Effector memory CD8-positive, alpha-beta T cell (primary cell): ENCODE data around the gene B4GALT6.

ENCODE experiments used
- ATAC-seq: fragments of 150-1000 bp; cut with Tn5 transposase; replicated peaks from 2 replicates; pipeline ENCODE4 v1.10.0; 2021; ENCODE audit warnings: mild to moderate bottlenecking, moderate library complexity
- DNase-seq, 3 experiments: peaks; one replicate each; pipeline ENCODE4 v3.0.0; 2021
- H3K27ac Mint-ChIP-seq, 2 donors: one replicate each; pipeline ENCODE4 v1.8.0; 2022; ENCODE audit warnings: mild to moderate bottlenecking in 2 of 2, mixed read lengths in 2 of 2, moderate library complexity in 2 of 2
- H3K27me3 Mint-ChIP-seq, 2 donors: one replicate each; pipeline ENCODE4 v1.8.0; 2022; ENCODE audit warnings: mixed read lengths in 2 of 2
- H3K36me3 Mint-ChIP-seq: one replicate; pipeline ENCODE4 v1.8.0; 2022; ENCODE audit warnings: mild to moderate bottlenecking, moderate library complexity, mixed read lengths; ENCODE audit not compliant: insufficient read depth
- H3K4me1 Mint-ChIP-seq, 2 donors: one replicate each; pipeline ENCODE4 v1.8.0; 2022; ENCODE audit warnings: low read depth in 2 of 2, mixed read lengths in 2 of 2
- H3K4me3 Mint-ChIP-seq, 2 donors: one replicate each; pipeline ENCODE4 v1.8.0; 2022; ENCODE audit warnings: mild to moderate bottlenecking in 2 of 2, mixed read lengths in 2 of 2, moderate library complexity in 2 of 2
- H3K9me3 Mint-ChIP-seq, 2 donors: one replicate each; pipeline ENCODE4 v1.8.0; 2022; ENCODE audit warnings: mixed read lengths in 2 of 2

The B4GALT6 gene

GRCh38 chr18:31603315-31603714 lies 81.1 kb downstream of the B4GALT6 start:
- ATAC-seq, result no peak
- no peak overlapping the region for H3K4me3 Mint-ChIP-seq
- no peak overlapping the region for H3K27ac Mint-ChIP-seq

GRCh38 chr18:31598021-31598805 lies 86.2 kb downstream of the B4GALT6 start:
- Mint-ChIP-seq H3K27me3 (peaks cover 0 to 2% of the 10 kb centered on the region in 2 donors), H3K4me1 (no peaks in the 10 kb centered on the region), H3K27ac (no peak overlapping the region), H3K4me3 (no peak overlapping the region), H3K9me3 (no peaks in the 10 kb centered on the region), H3K36me3 (no peaks in the 10 kb centered on the region)
- ATAC-seq, result no peak
- no peak for DNase-seq

More at GRCh38 chr18:31603315-31603714, 81.1 kb downstream of the B4GALT6 start:
- peaks cover 0 to 9% of the 10 kb centered on the region in 2 donors for H3K27me3 Mint-ChIP-seq
- no peaks in the 10 kb centered on the region for H3K4me1 Mint-ChIP-seq
- no peaks in the 10 kb centered on the region for H3K36me3 Mint-ChIP-seq
- H3K9me3 Mint-ChIP-seq, result no peaks in the 10 kb centered on the region
- DNase-seq, result no peak

- no peak overlapping the region for H3K27ac Mint-ChIP-seq
- H3K4me3 Mint-ChIP-seq, result no peak overlapping the region
- H3K9me3 Mint-ChIP-seq, result no peaks in the 10 kb centered on the region
- no peaks in the 10 kb centered on the region for H3K4me1 Mint-ChIP-seq
- DNase-seq (no peak), ATAC-seq (no peak)
- H3K27me3 Mint-ChIP-seq, result peaks cover 0 to 10% of the 10 kb centered on the region in 2 donors
- H3K36me3 Mint-ChIP-seq, result no peaks in the 10 kb centered on the region
Measured at GRCh38 chr18:31596081-31596872, 88.1 kb downstream of the B4GALT6 start.

GRCh38 chr18:31595121-31595771 lies 89.1 kb downstream of the B4GALT6 start:
- ATAC-seq (no peak), DNase-seq (no peak)
- Mint-ChIP-seq H3K9me3 (no peaks in the 10 kb centered on the region), H3K27me3 (peaks cover 8 to 19% of the 10 kb centered on the region in 2 donors), H3K4me1 (no peaks in the 10 kb centered on the region), H3K27ac (no peak overlapping the region), H3K4me3 (no peak overlapping the region), H3K36me3 (no peaks in the 10 kb centered on the region)

- DNase-seq (no peak), ATAC-seq (no peak)
- H3K4me1 Mint-ChIP-seq, result no peaks in the 10 kb centered on the region
- no peaks in the 10 kb centered on the region for H3K36me3 Mint-ChIP-seq
- H3K27me3 Mint-ChIP-seq, result peaks cover 9 to 19% of the 10 kb centered on the region in 2 donors
- H3K9me3 Mint-ChIP-seq, result peaks cover 0 to 5% of the 10 kb centered on the region in 2 donors
- no peak overlapping the region for H3K27ac Mint-ChIP-seq
- no peak overlapping the region for H3K4me3 Mint-ChIP-seq
Measured at GRCh38 chr18:31592506-31593157, 91.7 kb downstream of the B4GALT6 start.

- no peak for DNase-seq
- ATAC-seq, result no peak
- Mint-ChIP-seq H3K27ac (no peak within 1 kb of the TSS), H3K36me3 (no peaks in the 10 kb centered on the region), H3K4me3 (no peak within 1 kb of the TSS), H3K4me1 (no peaks in the 10 kb centered on the region), H3K27me3 (peaks cover 9 to 19% of the 10 kb centered on the region in 2 donors), H3K9me3 (peaks cover 0 to 5% of the 10 kb centered on the region in 2 donors)
Measured at GRCh38 chr18:31591628-31592027, 92.8 kb downstream of the B4GALT6 start, which contains the start of gene TTR. TSS of gene TTR (plus strand) at chr18:31591877. CDS start at chr18:31591903, 26 bp downstream.

GRCh38 chr18:31591113-31591512 lies 93.3 kb downstream of the B4GALT6 start:
- Mint-ChIP-seq H3K4me3 (no peak overlapping the region), H3K4me1 (no peaks in the 10 kb centered on the region), H3K36me3 (no peaks in the 10 kb centered on the region), H3K27me3 (peaks cover 9 to 19% of the 10 kb centered on the region in 2 donors), H3K9me3 (peaks cover 0 to 5% of the 10 kb centered on the region in 2 donors), H3K27ac (no peak overlapping the region)
- no peak for ATAC-seq
- no peak for DNase-seq

- Mint-ChIP-seq H3K4me3 (no peak overlapping the region), H3K36me3 (no peaks in the 10 kb centered on the region), H3K27ac (no peak overlapping the region), H3K9me3 (peaks cover 0 to 5% of the 10 kb centered on the region in 2 donors), H3K4me1 (no peaks in the 10 kb centered on the region), H3K27me3 (peaks cover 9 to 19% of the 10 kb centered on the region in 2 donors)
- DNase-seq (no peak), ATAC-seq (no peak)
Measured at GRCh38 chr18:31590570-31590969, 93.8 kb downstream of the B4GALT6 start.

- Mint-ChIP-seq H3K27ac (no peak overlapping the region), H3K9me3 (peaks cover 0 to 5% of the 10 kb centered on the region in 2 donors)
- no peak for DNase-seq
Measured at GRCh38 chr18:31587529-31587928, 96.9 kb downstream of the B4GALT6 start.

GRCh38 chr18:31586616-31587015 lies 97.8 kb downstream of the B4GALT6 start:
- Mint-ChIP-seq H3K27me3 (peaks cover 9% of the 10 kb centered on the region in 2 donors), H3K27ac (no peak overlapping the region), H3K4me3 (no peak overlapping the region), H3K9me3 (peaks cover 0 to 5% of the 10 kb centered on the region in 2 donors), H3K36me3 (no peaks in the 10 kb centered on the region), H3K4me1 (no peaks in the 10 kb centered on the region)
- no peak for DNase-seq
- no peak for ATAC-seq

More at GRCh38 chr18:31587529-31587928, 96.9 kb downstream of the B4GALT6 start:
- H3K36me3 Mint-ChIP-seq, result no peaks in the 10 kb centered on the region
- no peaks in the 10 kb centered on the region for H3K4me1 Mint-ChIP-seq
- H3K27me3 Mint-ChIP-seq, result peaks cover 9 to 10% of the 10 kb centered on the region in 2 donors
- no peak overlapping the region for H3K4me3 Mint-ChIP-seq
- no peak for ATAC-seq

- no peak for DNase-seq
- H3K4me3 Mint-ChIP-seq, result no peak overlapping the region
- H3K27me3 Mint-ChIP-seq, result peaks cover 7 to 8% of the 10 kb centered on the region in 2 donors
- H3K4me1 Mint-ChIP-seq, result no peaks in the 10 kb centered on the region
- no peak overlapping the region for H3K27ac Mint-ChIP-seq
- peaks cover 0 to 5% of the 10 kb centered on the region in 2 donors for H3K9me3 Mint-ChIP-seq
- no peaks in the 10 kb centered on the region for H3K36me3 Mint-ChIP-seq
- no peak for ATAC-seq
Measured at GRCh38 chr18:31585991-31586390, 98.4 kb downstream of the B4GALT6 start.

- Mint-ChIP-seq H3K4me1 (no peaks in the 10 kb centered on the region), H3K27ac (no peak overlapping the region), H3K9me3 (peaks cover 0 to 2% of the 10 kb centered on the region in 2 donors), H3K36me3 (no peaks in the 10 kb centered on the region), H3K4me3 (no peak overlapping the region), H3K27me3 (no peaks in the 10 kb centered on the region)
- ATAC-seq (no peak), DNase-seq (no peak)
Measured at GRCh38 chr18:31583185-31583854, 101.1 kb downstream of the B4GALT6 start.
